ENCODE data around the gene CIB2. TPM values are rescaled to one million over a fixed set of nuclear protein-coding genes. Genes with fewer than 3 reads are reported as not detected.

The CIB2 gene
- total and polyA plus RNA-seq, 8 donors, result 1.5 to 5.1 (median 3.8) TPM

DNA sequence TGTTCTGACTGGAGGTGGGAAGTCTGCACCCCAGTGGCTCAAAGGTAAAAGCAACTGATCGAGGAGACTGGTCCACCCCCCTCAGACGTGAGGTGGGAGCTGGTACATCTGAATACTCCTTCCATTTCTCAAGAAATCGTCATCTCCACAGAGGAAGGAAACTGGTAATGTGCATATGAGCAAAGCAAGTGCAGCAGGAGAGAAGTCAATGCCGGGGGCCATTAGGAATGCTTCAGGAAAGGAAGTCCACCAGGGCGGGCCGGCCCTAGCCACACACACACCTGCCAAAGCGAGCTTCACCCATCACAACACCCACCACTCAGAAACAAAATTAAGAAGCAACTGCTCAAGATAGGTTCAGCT lies 62.2 kb downstream of the CIB2 start:
- WGBS, 2 donors, result 71 to 77% methylated on average over 7 of the region's 7 CpGs
- H3K36me3 ChIP-seq, result no peaks in the 10 kb centered on the region
- no peaks in the 10 kb centered on the region for H3K9me3 ChIP-seq
- no peak for TF ChIP-seq CTCF (IDR thresholded peaks at IDR 0.05)
- no peaks in the 10 kb centered on the region for H3K27me3 ChIP-seq
- peak overlapping the region in 2 of 4 donors; percentile 48 to 55 for H3K27ac ChIP-seq
- intact Hi-C loops (cut with DNase I), result no loop called here
- no peak for ATAC-seq
- no peak for FAIRE-seq
- H3K4me1 ChIP-seq, result peaks cover 42 to 52% (median 48%) of the 10 kb centered on the region in 3 donors
- DNase-seq, result no peak
- no peak overlapping the region for H3K4me3 ChIP-seq

DNA sequence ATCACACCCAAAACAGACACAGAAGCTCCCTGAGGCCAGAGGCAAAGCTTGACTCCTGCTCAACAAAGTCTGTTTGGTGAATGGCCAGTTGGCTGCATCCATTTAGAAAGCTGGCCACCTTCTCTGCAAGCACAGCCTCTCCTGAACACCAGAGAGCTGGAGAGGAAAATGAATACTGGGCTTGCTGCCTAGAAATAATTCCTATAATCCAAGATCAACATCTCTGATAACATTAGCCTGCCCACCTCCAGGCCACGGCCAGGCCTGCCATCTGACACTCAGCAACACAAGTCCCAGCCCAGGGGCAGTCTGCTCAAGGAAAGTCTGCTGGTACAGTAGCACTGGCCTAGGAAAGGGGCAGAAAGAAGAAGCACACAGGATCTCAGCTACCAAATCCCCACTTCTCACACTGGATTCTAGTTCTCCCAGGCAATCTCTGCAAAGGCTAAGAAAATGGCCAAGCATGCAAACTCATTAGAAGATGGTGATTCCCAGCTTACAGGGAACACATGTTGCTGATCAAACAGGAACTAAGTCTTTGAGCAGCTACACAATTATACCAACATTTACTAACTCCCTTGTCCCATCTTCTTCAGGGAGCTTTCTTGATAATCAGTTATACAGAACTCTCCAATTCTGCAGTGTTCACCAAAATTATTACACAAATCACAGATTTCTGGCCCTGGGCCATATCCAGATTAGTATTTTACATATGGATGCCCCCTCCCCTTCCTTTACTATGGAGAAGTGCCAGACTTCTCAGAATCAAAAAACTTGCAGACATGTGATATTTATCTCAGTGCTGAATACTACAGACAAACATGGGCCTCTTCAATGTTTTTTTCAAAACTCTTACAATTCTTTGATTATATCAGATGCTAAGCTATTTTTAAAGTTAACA lies 63.7 kb downstream of the CIB2 start:
- no peak overlapping the region for H3K4me3 ChIP-seq
- H3K27me3 ChIP-seq, result no peaks in the 10 kb centered on the region
- 8 to 16% methylated on average over 1 of the region's 1 CpG for WGBS, 2 donors
- ATAC-seq, result peak; percentile 9 to 50 (median 34)
- H3K9me3 ChIP-seq, result no peaks in the 10 kb centered on the region
- intact Hi-C loops (cut with DNase I), result no loop called here
- H3K4me1 ChIP-seq, result peaks cover 42 to 64% (median 57%) of the 10 kb centered on the region in 3 donors
- peak overlapping the region in 2 of 4 donors; percentile 53 to 59 for H3K27ac ChIP-seq
- no peak for FAIRE-seq
- no peak for DNase-seq
- no peak for TF ChIP-seq CTCF (IDR thresholded peaks at IDR 0.05)
- no peaks in the 10 kb centered on the region for H3K36me3 ChIP-seq

- no peak for FAIRE-seq
- Histone ChIP-seq H3K9me3 (no peaks in the 10 kb centered on the region), H3K36me3 (no peaks in the 10 kb centered on the region), H3K4me3 (no peak overlapping the region), H3K27ac (peak overlapping the region in 3 of 4 donors; percentile 24 to 76 (median 73)), H3K4me1 (peaks cover 45 to 75% (median 65%) of the 10 kb centered on the region in 3 donors), H3K27me3 (no peaks in the 10 kb centered on the region)
- whole genome bisulfite sequencing, 2 donors, result 68 to 69% methylated on average over 7 of the region's 7 CpGs
- no peak for DNase-seq
- peak in 1 of 4 donors; percentile 35 for ATAC-seq
- intact Hi-C loops (cut with DNase I), result no loop called here
- TF ChIP-seq CTCF (IDR thresholded peaks at IDR 0.05), result no peak
These were observed 65.0 kb downstream of the CIB2 start for GRCh38 chr15:78065973-78066946.

DNA sequence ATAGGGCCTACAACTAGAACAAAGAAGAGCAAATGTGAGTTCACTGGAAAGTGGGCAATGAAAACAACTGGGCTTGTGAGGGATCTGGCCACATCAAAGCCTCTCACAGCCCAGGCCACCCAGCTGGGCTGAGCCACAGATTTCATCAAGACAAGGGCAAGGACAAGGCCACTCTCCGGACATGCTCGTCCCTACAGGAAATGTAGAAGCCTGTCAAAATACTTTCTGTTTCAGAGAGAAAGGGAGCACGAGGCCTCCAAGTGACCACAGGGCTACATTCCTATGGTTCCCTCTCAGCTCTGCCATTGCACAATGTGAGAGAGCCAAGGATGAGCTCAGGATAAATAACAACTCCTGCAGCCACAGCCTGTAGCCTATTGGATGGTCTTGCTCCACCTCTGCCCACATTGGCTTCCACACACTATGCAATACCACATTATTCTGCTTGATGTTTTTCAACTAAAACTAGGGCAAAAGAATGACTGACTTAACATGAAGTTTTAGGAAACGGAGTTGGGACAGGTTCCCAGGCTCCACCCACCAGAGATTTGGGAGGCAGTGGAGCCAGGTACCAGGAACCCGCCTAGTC lies 65.9 kb downstream of the CIB2 start:
- H3K9me3 ChIP-seq, result no peaks in the 10 kb centered on the region
- 37 to 38% methylated on average over 5 of the region's 5 CpGs for WGBS, 2 donors
- H3K4me3 ChIP-seq, result no peak overlapping the region
- no peaks in the 10 kb centered on the region for H3K27me3 ChIP-seq
- no peak for FAIRE-seq
- intact Hi-C loops (cut with DNase I), result no loop called here
- peak in 2 of 6 donors; percentile 38 to 63 for DNase-seq
- peak overlapping the region; percentile 17 to 76 (median 54) for H3K27ac ChIP-seq
- peak; percentile 41 to 75 (median 64) for ATAC-seq
- peaks cover 45 to 75% (median 65%) of the 10 kb centered on the region in 3 donors for H3K4me1 ChIP-seq
- TF ChIP-seq CTCF (IDR thresholded peaks at IDR 0.05), result no peak
- no peaks in the 10 kb centered on the region for H3K36me3 ChIP-seq
